Activated CD8-positive, alpha-beta memory T cell treated with anti-CD3 and anti-CD28 coated beads for 1 hour (primary cell): Measurements from ENCODE around the gene MOBP.

Source experiments
- DNase-seq, 2 donors: peaks; one replicate each; pipeline ENCODE4 v3.0.0-alpha.2; 2020; ENCODE audit warnings: low read depth in 1 of 2; ENCODE audit errors: extremely low read depth in 1 of 2

The MOBP gene

GRCh38 chr3:39491733-39492350 lies 24.4 kb downstream of the MOBP start:
- DNase-seq = no peak

- DNase-seq = no peak
Observed at GRCh38 chr3:39494781-39495180, 27.3 kb downstream of the MOBP start.

- DNase-seq = no peak
Observed at GRCh38 chr3:39497753-39498152, 30.3 kb downstream of the MOBP start.

- no peak for DNase-seq
Observed at GRCh38 chr3:39499651-39500273, 32.3 kb downstream of the MOBP start.

GRCh38 chr3:39501059-39501458 lies 33.6 kb downstream of the MOBP start:
- no peak for DNase-seq

GRCh38 chr3:39501968-39502837 lies 34.7 kb downstream of the MOBP start:
- DNase-seq = no peak

- no peak for DNase-seq
Observed at GRCh38 chr3:39502838-39503145, 35.3 kb downstream of the MOBP start.

- DNase-seq = no peak
Observed at GRCh38 chr3:39505866-39506742, 38.6 kb downstream of the MOBP start.

- no peak for DNase-seq
Observed at GRCh38 chr3:39506863-39507262, 39.4 kb downstream of the MOBP start.

GRCh38 chr3:39513791-39514369 lies 46.4 kb downstream of the MOBP start:
- DNase-seq = no peak

- no peak for DNase-seq
Observed at GRCh38 chr3:39515681-39516441, 48.4 kb downstream of the MOBP start.

GRCh38 chr3:39519103-39519502 lies 51.6 kb downstream of the MOBP start:
- no peak for DNase-seq

- no peak for DNase-seq
Observed at GRCh38 chr3:39519554-39520288, 52.2 kb downstream of the MOBP start.

GRCh38 chr3:39521456-39521855 lies 54.0 kb downstream of the MOBP start:
- no peak for DNase-seq

- DNase-seq = no peak
Observed at GRCh38 chr3:39524107-39524506, 56.6 kb downstream of the MOBP start.

GRCh38 chr3:39528844-39529243 lies 61.4 kb downstream of the MOBP start:
- DNase-seq = no peak

GRCh38 chr3:39529577-39529976 lies 62.1 kb downstream of the MOBP start:
- no peak for DNase-seq

GRCh38 chr3:39531066-39531465 lies 63.6 kb downstream of the MOBP start:
- no peak for DNase-seq

GRCh38 chr3:39531665-39532064 lies 64.2 kb downstream of the MOBP start:
- no peak for DNase-seq
